OCI-LY3 (cell line): ENCODE data around the gene CAMK1D.

Source experiments
- CTCF ChIP-seq: fragments of 200-600, 300-600 bp; sonication (generic); IDR thresholded peaks from 2 replicates; pipeline ENCODE4 v1.5.1; 2014; ENCODE audit warnings: antibody characterized with exemption, low read length, low read depth
- EZH2phosphoT487 ChIP-seq: fragments of 200-600 bp; shearing (Covaris generic); IDR thresholded peaks from 2 replicates; pipeline ENCODE4 v1.6.1; 2018; ENCODE audit warnings: antibody characterized with exemption, mixed run types, low read depth

DNA sequence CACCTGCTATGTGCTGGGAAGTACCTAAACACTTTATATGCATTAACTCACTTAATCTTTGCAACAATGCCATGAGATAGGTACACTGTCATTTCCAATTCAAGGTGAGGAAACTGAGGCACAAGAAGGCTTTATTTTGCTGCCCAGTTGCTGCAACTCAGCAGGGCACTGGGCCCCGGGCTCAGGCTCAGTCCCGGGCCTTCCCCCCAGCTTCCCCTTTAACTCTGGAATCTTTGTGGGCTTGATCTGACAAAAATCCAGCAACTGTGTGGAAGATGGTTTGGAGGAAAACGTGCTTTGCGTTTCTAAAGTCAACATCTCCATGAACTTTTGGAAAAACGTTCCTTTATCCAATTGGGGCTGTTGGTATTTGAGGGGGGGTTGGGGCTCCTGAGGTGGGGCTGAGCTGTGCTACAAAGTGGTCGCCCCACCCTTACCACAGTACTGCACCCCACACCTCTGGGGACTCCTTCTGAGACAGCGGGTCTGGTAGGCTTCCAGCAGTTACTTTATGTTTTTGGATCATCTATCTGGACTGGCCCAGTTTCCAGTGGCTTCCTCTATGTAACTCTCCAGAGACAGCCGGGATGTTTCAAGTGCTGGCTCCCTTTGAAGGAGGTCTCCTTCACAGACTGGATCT lies 40.5 kb upstream of the CAMK1D start:
- TF ChIP-seq EZH2phosphoT487 (no peak), CTCF (no peak)
